ENCODE results near the gene VSTM2B.
"Not testable (repeated sequence)": the region's sequence is repeated elsewhere in the genome, so short reads cannot be mapped to it uniquely, and the experiment has no call there.

DNA sequence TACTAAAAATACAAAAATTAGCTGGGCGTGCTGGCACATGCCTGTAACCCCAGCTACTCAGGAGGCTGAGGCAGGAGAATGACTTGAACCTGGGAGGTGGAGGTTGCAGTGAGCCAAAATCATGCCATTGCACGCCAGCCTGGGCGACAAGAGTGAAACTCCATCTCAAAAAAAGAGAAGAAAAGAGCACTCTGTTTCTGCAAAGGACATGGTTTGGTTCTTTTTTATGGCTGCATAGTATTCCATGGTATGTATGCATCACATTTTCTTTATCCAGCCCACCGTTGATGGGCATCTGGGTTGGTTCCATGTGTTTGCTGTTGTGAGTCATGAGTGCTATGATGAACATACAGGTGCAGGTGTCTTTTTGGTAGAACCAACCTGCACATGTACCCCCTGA, 19.7 kb downstream of the VSTM2B start:
- not testable (repeated sequence) for TF ChIP-seq POLR2AphosphoS5 (IDR thresholded peaks at IDR 0.05); POLR2A (IDR thresholded peaks at IDR 0.05); EP300 (IDR thresholded peaks at IDR 0.05; ENCODE audit: low read depth)
- TF ChIP-seq, protein P1, sequence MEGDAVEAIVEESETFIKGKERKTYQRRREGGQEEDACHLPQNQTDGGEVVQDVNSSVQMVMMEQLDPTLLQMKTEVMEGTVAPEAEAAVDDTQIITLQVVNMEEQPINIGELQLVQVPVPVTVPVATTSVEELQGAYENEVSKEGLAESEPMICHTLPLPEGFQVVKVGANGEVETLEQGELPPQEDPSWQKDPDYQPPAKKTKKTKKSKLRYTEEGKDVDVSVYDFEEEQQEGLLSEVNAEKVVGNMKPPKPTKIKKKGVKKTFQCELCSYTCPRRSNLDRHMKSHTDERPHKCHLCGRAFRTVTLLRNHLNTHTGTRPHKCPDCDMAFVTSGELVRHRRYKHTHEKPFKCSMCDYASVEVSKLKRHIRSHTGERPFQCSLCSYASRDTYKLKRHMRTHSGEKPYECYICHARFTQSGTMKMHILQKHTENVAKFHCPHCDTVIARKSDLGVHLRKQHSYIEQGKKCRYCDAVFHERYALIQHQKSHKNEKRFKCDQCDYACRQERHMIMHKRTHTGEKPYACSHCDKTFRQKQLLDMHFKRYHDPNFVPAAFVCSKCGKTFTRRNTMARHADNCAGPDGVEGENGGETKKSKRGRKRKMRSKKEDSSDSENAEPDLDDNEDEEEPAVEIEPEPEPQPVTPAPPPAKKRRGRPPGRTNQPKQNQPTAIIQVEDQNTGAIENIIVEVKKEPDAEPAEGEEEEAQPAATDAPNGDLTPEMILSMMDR (IDR thresholded peaks at IDR 0.05): not testable (repeated sequence)
